SKM-1 (cell line): ENCODE measurements around the gene BUD23.

Source experiments
- DNase-seq: peaks from one replicate; lab custom pipeline; 2025; ENCODE audit not compliant: unreplicated experiment; lab: John Stamatoyannopoulos, UW

The BUD23 gene

GRCh38 chr7:73740771-73741170 is 57.4 kb downstream of the BUD23 start:
- no peak for DNase-seq

DNA sequence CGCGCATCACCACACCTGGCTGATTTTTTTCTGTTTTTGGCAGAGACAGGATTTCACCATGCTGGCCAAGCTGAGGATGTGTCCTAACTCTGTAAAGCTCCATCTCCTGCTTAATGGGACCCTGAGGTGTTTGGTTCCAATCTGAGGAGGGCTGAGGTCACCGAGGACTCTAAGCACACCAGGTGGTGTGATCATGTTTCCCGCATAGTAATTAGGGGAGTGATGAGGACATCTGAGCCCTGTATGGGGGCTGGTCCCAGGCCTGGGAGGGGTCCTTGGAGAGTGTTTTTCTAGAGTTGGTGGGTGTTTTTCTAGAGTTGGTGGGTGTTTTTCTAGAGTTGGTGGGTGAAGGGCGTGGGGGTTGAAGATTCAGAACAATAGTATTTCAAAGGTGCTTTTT is 58.2 kb downstream of the BUD23 start:
- no peak for DNase-seq

GRCh38 chr7:73742338-73742752 is 58.9 kb downstream of the BUD23 start:
- no peak for DNase-seq

- DNase-seq, result no peak
Measured at GRCh38 chr7:73742753-73743641, 59.6 kb downstream of the BUD23 start.

DNA sequence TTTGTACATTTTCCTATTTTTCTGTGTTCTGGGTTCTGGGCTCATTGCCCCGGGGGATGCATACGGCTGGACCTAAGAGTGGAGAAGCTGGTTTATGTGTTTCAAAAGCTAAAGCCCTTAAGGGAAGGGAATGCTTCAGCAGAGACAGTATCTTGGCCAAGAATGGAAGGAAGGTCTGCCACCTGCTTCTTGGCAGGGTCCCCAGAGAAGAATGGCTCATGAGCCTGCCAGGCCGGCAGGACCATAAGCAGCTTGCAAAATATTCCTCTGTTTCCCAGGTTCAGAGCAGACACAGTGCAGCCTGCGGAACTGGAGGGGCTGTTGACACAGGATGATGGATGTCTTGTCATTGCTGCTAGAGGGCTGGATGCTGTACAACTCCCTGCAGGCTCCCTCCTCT is 63.0 kb downstream of the BUD23 start:
- DNase-seq, result no peak
